Endothelial cell of umbilical vein (primary cell): ENCODE results near the gene BAMBI. TPM values are rescaled to one million over a fixed set of nuclear protein-coding genes. Genes with fewer than 3 reads are reported as not detected.

Experiments
- BruUV-seq: library from RNA; stranded (reverse); fragments of 400-500 nt; replicated peaks from 2 replicates; lab custom pipeline; 2021; lab: Mats Ljungman, UMichigan
- CTCF ChIA-PET: fragments of 300-600, 350-600 bp; sonication (Branson Sonifier 250); formaldehyde crosslinking; loops from one replicate; lab custom pipeline; 2021; ENCODE audit warnings: antibody characterized with exemption, inconsistent platforms; lab: Charles Lee
- POLR2A ChIA-PET: fragments of 300-600, 350-600 bp; sonication (Branson Sonifier 250); formaldehyde crosslinking; loops from one replicate; lab custom pipeline; 2021; ENCODE audit warnings: antibody characterized with exemption, inconsistent platforms; lab: Charles Lee
- DNase-seq: peaks from one replicate; pipeline ENCODE4 v3.0.0-alpha.2; 2011; ENCODE audit warnings: low read depth, low spot score
- FAIRE-seq: peaks from 2 replicates; lab custom pipeline; 2011; peaks lifted over from hg19 to GRCh38; lab: Jason Lieb, UNC
- H2AFZ ChIP-seq: 2 replicates; pipeline ENCODE4 v1.6.0; 2012; ENCODE audit warnings: low read depth, low read length, control low read depth, inconsistent platforms
- H3K27ac ChIP-seq: 2 replicates; pipeline ENCODE4 v1.5.1; 2011; ENCODE audit warnings: low read depth, mild to moderate bottlenecking, control low read depth, low read length, moderate library complexity; ENCODE audit not compliant: insufficient read depth
- H3K27me3 ChIP-seq, 2 experiments: 2 replicates each; pipeline versions ENCODE4 v1.6.0 to v1.6.1; 2011; ENCODE audit warnings: low read length in 2 of 2, mixed read lengths in 1 of 2; ENCODE audit not compliant: control insufficient read depth in 2 of 2, insufficient read depth in 2 of 2
- H3K36me3 ChIP-seq, 2 experiments: 2 replicates in 1 of 2; 3 replicates in 1 of 2; pipeline ENCODE4 v1.5.1; 2011; ENCODE audit warnings: low read length in 2 of 2, mild to moderate bottlenecking in 1 of 2, moderate library complexity in 1 of 2; ENCODE audit not compliant: control insufficient read depth in 2 of 2, insufficient read depth in 2 of 2; ENCODE audit errors: extremely low read depth in 1 of 2
- H3K4me1 ChIP-seq: 3 replicates; pipeline ENCODE4 v1.5.1; 2011; ENCODE audit warnings: mild to moderate bottlenecking, low read length; ENCODE audit not compliant: control insufficient read depth, insufficient read depth; ENCODE audit errors: extremely low read depth
- H3K4me2 ChIP-seq: 2 replicates; pipeline ENCODE4 v1.6.1; 2011; ENCODE audit warnings: low read length, control low read depth, mixed read lengths; ENCODE audit not compliant: insufficient read depth
- H3K4me3 ChIP-seq, 3 experiments: fragments of 200-600 bp in 1 of 3; sonication (generic), shearing (Covaris generic) in 1 of 3; replicated peaks in 1 of 3; 2 replicates each; pipeline ENCODE4 v1.5.1; 2011 to 2016; ENCODE audit warnings: control low read depth in 3 of 3, low read length in 3 of 3, mild to moderate bottlenecking in 2 of 3, inconsistent platforms in 1 of 3, low read depth in 1 of 3, moderate library complexity in 1 of 3; ENCODE audit not compliant: insufficient read depth in 1 of 3
- H3K79me2 ChIP-seq: 2 replicates; pipeline ENCODE4 v1.6.0; 2012; ENCODE audit warnings: low read length, inconsistent platforms; ENCODE audit not compliant: control insufficient read depth, insufficient read depth
- H3K9ac ChIP-seq: replicated peaks from 2 replicates; pipeline ENCODE3; 2011; ENCODE audit warnings: low read length, control low read depth; ENCODE audit not compliant: insufficient read depth; ENCODE audit errors: extremely low read depth
- H3K9me1 ChIP-seq: replicated peaks from 3 replicates; pipeline ENCODE4 v1.6.0; 2011; ENCODE audit warnings: mild to moderate bottlenecking, low read length; ENCODE audit not compliant: control insufficient read depth, insufficient read depth; ENCODE audit errors: extremely low read depth
- H3K9me3 ChIP-seq: replicated peaks from 2 replicates; pipeline ENCODE4 v1.5.1; 2012; ENCODE audit warnings: low read length, inconsistent platforms; ENCODE audit not compliant: control insufficient read depth, insufficient read depth
- H4K20me1 ChIP-seq: replicated peaks from 2 replicates; pipeline ENCODE3; 2011; ENCODE audit warnings: mild to moderate bottlenecking, low read length; ENCODE audit not compliant: control insufficient read depth, insufficient read depth; ENCODE audit errors: extremely low read depth
- EZH2 ChIP-seq: IDR thresholded peaks from 2 replicates; pipeline ENCODE4 v1.6.1; 2012; ENCODE audit warnings: borderline replicate concordance, low read depth, mild to moderate bottlenecking, moderate library complexity, low read length, inconsistent platforms; ENCODE audit not compliant: severe bottlenecking
- FOS ChIP-seq: IDR thresholded peaks from 2 replicates; pipeline ENCODE4 v1.6.1; 2011; ENCODE audit warnings: mild to moderate bottlenecking, low read length, moderate library complexity, borderline replicate concordance; ENCODE audit not compliant: insufficient read depth
- GATA2 ChIP-seq: IDR thresholded peaks from 2 replicates; pipeline ENCODE4 v1.7.0; 2011; ENCODE audit warnings: low read depth, mild to moderate bottlenecking, moderate library complexity, mixed read lengths, low read length; ENCODE audit not compliant: insufficient read length, insufficient read depth
- JUN ChIP-seq: IDR thresholded peaks from 2 replicates; pipeline ENCODE4 v1.6.1; 2011; ENCODE audit warnings: borderline replicate concordance, low read depth; ENCODE audit not compliant: insufficient read length, insufficient read depth
- MYC ChIP-seq: IDR thresholded peaks from one replicate; pipeline ENCODE4 v1.6.1; 2011; ENCODE audit warnings: mild to moderate bottlenecking, low read depth, low read length
- POLR2A ChIP-seq: IDR thresholded peaks from 2 replicates; pipeline ENCODE4 v1.6.1; 2012; ENCODE audit warnings: low read depth, mild to moderate bottlenecking, control low read depth, low read length
- POLR2AphosphoS5 ChIP-seq: IDR thresholded peaks from 2 replicates; pipeline ENCODE4 v1.6.1; 2012; ENCODE audit warnings: low read depth, mild to moderate bottlenecking, control low read depth, low read length, moderate library complexity; ENCODE audit not compliant: insufficient read depth
- dilution Hi-C: fragments of 300-500 bp; cut with MboI; formaldehyde crosslinking; loops from one replicate; pipeline ENCODE4 v1.15.0; 2019; ENCODE audit warnings: low sequenced_read_pairs; ENCODE audit not compliant: extremely low pct_ligation_motif_present
- intact Hi-C: fragments of 100-400 bp; cut with micrococcal nuclease; formaldehyde crosslinking; loops from one replicate; pipeline ENCODE4 v1.10.0; 2022
- polyA plus RNA-seq, 4 experiments: library from polyadenylated mRNA; depleted of rRNA in 3 of 4; stranded (reverse) in 3 of 4; unstranded in 1 of 4; fragments of >200 nt; gene quantifications; 2 replicates each; pipeline versions ENCODE4 v1.2.1 to v1.2.3, GENCODE V29; 2011 to 2012; ENCODE audit warnings: missing spikeins in 1 of 4
- total RNA-seq: library from RNA; stranded (reverse); gene quantifications from 2 replicates; pipeline ENCODE4 v1.2.3, GENCODE V29; 2021
- TF ChIP-seq, protein P1 (sequence below), 2 donors: IDR thresholded peaks; 1 replicate in 1 of 2; 2 replicates in 1 of 2; pipeline ENCODE4 v1.5.1; 2011; ENCODE audit warnings: low read length in 2 of 2, mild to moderate bottlenecking in 2 of 2, moderate library complexity in 2 of 2, control low read depth in 1 of 2, inconsistent platforms in 1 of 2, low read depth in 1 of 2; ENCODE audit not compliant: insufficient read depth in 1 of 2; ENCODE audit errors: extremely low read depth in 1 of 2
- TF ChIP-seq, protein P2 (sequence below): IDR thresholded peaks from 2 replicates; pipeline ENCODE4 v1.6.1; 2011; ENCODE audit not compliant: insufficient read depth, insufficient read length

BAMBI gene
- total and polyA plus RNA-seq, 2 donors (not counting 3 experiments of a cell fraction or from before 2014, with no cell fraction given) = 3.2 to 4.3 TPM

DNA sequence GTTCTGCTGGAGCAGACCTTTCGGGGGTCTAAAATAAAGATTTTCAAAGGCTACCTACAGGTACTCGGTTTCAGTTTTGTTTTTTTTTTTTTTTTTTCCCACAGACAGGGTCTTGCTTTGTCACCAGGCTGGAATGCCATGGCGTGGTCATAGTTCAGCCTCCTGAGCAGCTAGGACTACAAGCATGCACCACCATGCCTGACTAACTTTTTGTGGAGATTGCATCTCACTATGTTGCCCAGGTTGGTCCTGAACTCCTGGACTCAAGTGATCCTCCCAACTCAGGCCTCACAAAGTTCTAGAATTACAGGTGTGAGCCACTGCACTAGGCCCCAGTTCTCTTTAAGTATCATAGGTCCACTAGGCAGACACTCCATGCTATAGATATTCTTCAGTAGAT lies 34.5 kb downstream of the BAMBI start:
- no TSS peak for BruUV-seq
- Histone ChIP-seq H3K4me3 (no peak overlapping the region), H3K79me2 (no peaks in the 10 kb centered on the region), H3K9me1 (no peaks in the 10 kb centered on the region), H2AFZ (no peak overlapping the region), H3K9me3 (no peaks in the 10 kb centered on the region), H3K4me1 (no peaks in the 10 kb centered on the region), H3K27me3 (no peaks in the 10 kb centered on the region), H3K27ac (no peak overlapping the region), H3K36me3 (no peaks in the 10 kb centered on the region), H3K9ac (no peak overlapping the region), H3K4me2 (no peak overlapping the region), H4K20me1 (no peaks in the 10 kb centered on the region)
- no peak for DNase-seq
- intact Hi-C loops (no loop called here), dilution Hi-C loops (no loop called here)
- no peak for TF ChIP-seq EZH2
- no peak for TF ChIP-seq POLR2AphosphoS5
- no peak for TF ChIP-seq JUN
- no peak for TF ChIP-seq MYC
- TF ChIP-seq, protein P1, sequence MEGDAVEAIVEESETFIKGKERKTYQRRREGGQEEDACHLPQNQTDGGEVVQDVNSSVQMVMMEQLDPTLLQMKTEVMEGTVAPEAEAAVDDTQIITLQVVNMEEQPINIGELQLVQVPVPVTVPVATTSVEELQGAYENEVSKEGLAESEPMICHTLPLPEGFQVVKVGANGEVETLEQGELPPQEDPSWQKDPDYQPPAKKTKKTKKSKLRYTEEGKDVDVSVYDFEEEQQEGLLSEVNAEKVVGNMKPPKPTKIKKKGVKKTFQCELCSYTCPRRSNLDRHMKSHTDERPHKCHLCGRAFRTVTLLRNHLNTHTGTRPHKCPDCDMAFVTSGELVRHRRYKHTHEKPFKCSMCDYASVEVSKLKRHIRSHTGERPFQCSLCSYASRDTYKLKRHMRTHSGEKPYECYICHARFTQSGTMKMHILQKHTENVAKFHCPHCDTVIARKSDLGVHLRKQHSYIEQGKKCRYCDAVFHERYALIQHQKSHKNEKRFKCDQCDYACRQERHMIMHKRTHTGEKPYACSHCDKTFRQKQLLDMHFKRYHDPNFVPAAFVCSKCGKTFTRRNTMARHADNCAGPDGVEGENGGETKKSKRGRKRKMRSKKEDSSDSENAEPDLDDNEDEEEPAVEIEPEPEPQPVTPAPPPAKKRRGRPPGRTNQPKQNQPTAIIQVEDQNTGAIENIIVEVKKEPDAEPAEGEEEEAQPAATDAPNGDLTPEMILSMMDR (IDR thresholded peaks at IDR 0.05; ENCODE audit: extremely low read depth in 1 of 2, insufficient read depth in 1 of 2, low read depth in 1 of 2, low read length in 2 of 2) = no peak
- TF ChIP-seq, protein P2, sequence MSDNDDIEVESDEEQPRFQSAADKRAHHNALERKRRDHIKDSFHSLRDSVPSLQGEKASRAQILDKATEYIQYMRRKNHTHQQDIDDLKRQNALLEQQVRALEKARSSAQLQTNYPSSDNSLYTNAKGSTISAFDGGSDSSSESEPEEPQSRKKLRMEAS = no peak
- no peak for TF ChIP-seq FOS
- no peak for TF ChIP-seq GATA2
- no peak for TF ChIP-seq POLR2A
- FAIRE-seq = no peak
- CTCF ChIA-PET = no interaction called here
- POLR2A ChIA-PET = no interaction called here
